Calu3 (cell line): ENCODE results near the gene CCT4. TPM values are rescaled to one million over a fixed set of nuclear protein-coding genes. Genes with fewer than 3 reads are reported as not detected.

Source experiments
- Bru-seq: library from RNA; stranded (reverse); fragments of 400-500 nt; gene quantifications from one replicate; lab custom pipeline; 2021; lab: Mats Ljungman, UMichigan
- BruChase-seq, 2 experiments: library from RNA; stranded (reverse); fragments of 400-500 nt; gene quantifications; one replicate each; lab custom pipeline; 2021; lab: Mats Ljungman, UMichigan
- BruUV-seq: library from RNA; stranded (reverse); fragments of 400-500 nt; replicated peaks from 2 replicates; lab custom pipeline; 2021; lab: Mats Ljungman, UMichigan
- CTCF ChIA-PET: fragments of 300-600 bp; sonication (Branson Sonifier 250); formaldehyde crosslinking; loops from one replicate; lab custom pipeline; 2022; ENCODE audit warnings: antibody characterized with exemption; lab: Charles Lee
- DNase-seq: peaks from one replicate; pipeline ENCODE4 v3.0.0; 2022
- H3K27ac Mint-ChIP-seq: one replicate; pipeline ENCODE4 v1.8.0; 2022; ENCODE audit warnings: mixed read lengths; ENCODE audit not compliant: unreplicated experiment
- H3K27me3 Mint-ChIP-seq: one replicate; pipeline ENCODE4 v1.8.0; 2022; ENCODE audit warnings: mixed read lengths; ENCODE audit not compliant: unreplicated experiment
- H3K36me3 Mint-ChIP-seq: one replicate; pipeline ENCODE4 v1.8.0; 2022; ENCODE audit warnings: mild to moderate bottlenecking, moderate library complexity, mixed read lengths; ENCODE audit not compliant: insufficient read depth, unreplicated experiment
- H3K4me1 Mint-ChIP-seq: one replicate; pipeline ENCODE4 v1.8.0; 2022; ENCODE audit warnings: mild to moderate bottlenecking, low read depth, mixed read lengths; ENCODE audit not compliant: unreplicated experiment
- H3K4me3 Mint-ChIP-seq: one replicate; pipeline ENCODE4 v1.8.0; 2022; ENCODE audit warnings: mild to moderate bottlenecking, low read depth, moderate library complexity, mixed read lengths; ENCODE audit not compliant: unreplicated experiment
- H3K9me3 Mint-ChIP-seq: one replicate; pipeline ENCODE4 v1.8.0; 2022; ENCODE audit warnings: low read depth, mixed read lengths; ENCODE audit not compliant: unreplicated experiment
- intact Hi-C: fragments of 100-400 bp; cut with micrococcal nuclease; formaldehyde crosslinking; loops from one replicate; pipeline ENCODE4 v1.10.0; 2022; ENCODE audit not compliant: unreplicated experiment
- long read RNA-seq: library from polyadenylated mRNA; stranded (forward); transcript quantifications from one replicate; pipeline ENCODE4 v2.0.0, GENCODE V29; 2022
- total RNA-seq: library from RNA; stranded (reverse); gene quantifications from 2 replicates; pipeline ENCODE4 v1.2.3, GENCODE V29; 2022
- TF ChIP-seq, protein P1 (sequence below): fragments of 200-600 bp; IDR thresholded peaks from one replicate; pipeline ENCODE4 v1.8.0; 2022; ENCODE audit warnings: antibody characterized with exemption; ENCODE audit not compliant: unreplicated experiment

The CCT4 gene, protein sequence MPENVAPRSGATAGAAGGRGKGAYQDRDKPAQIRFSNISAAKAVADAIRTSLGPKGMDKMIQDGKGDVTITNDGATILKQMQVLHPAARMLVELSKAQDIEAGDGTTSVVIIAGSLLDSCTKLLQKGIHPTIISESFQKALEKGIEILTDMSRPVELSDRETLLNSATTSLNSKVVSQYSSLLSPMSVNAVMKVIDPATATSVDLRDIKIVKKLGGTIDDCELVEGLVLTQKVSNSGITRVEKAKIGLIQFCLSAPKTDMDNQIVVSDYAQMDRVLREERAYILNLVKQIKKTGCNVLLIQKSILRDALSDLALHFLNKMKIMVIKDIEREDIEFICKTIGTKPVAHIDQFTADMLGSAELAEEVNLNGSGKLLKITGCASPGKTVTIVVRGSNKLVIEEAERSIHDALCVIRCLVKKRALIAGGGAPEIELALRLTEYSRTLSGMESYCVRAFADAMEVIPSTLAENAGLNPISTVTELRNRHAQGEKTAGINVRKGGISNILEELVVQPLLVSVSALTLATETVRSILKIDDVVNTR
- total RNA-seq = 221 and 236 TPM in 2 replicates
- Bru-seq, nascent RNA = percentile 96 among the genes with signal in this experiment
- percentile 98 among the genes with signal in this experiment for BruChase-seq, experiment 1, labeled RNA remaining after a 6-hour chase
- BruChase-seq, experiment 2, labeled RNA remaining after a 2-hour chase = percentile 96 among the genes with signal in this experiment
- long read RNA-seq, transcript CCT4-201 (14 exons, 2,520 nt) = major isoform, 393 of 425 reads
- long read RNA-seq, transcript CCT4-202 (2 exons, 388 nt) = minor isoform, 7 of 425 reads
- long read RNA-seq, partial matches to known transcripts = 7 of 425 reads
- long read RNA-seq, other reads (novel, unspliced or antisense) = 17 of 425 reads

DNA sequence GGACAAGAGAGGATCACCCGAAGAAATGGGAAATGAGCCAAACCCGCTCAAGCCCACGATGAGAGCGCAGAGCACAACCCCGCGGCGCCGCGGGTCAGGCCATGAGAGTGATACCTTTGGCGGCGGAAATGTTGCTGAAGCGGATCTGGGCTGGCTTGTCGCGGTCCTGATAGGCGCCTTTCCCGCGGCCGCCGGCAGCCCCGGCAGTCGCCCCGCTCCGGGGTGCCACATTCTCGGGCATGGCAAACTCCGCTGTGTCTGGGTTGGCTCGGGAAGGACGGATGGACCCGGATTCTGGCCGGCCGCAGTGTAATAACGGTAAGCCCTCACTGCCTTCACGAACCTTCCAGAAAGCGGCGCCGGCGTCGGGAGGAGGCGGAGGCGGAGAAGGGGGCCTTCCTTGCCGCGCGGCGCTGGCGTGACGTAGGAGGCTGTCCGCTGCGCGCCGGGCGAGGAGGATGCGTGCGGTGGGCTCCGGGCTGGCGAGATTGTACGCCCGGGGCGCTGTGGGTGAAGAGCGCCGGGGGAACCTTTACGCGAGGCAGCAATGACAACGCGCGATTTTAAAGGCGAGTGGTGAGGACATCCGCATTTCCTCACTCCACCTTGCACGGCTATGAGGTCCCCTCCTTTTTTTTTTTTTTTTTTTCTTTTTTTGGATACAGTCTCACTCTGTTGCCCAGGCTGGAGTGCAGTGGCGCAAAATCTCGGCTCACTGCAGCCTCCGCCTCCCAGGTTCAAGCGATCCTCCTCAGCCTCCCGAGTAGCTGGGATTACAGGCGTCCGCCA, at the start of gene CCT4:
CCT4 (minus strand) TSS at position 390 of the 789 bp plus-strand sequence; CDS start at position 241, 149 bp downstream.
- peak; percentile 92 for DNase-seq
- CTCF ChIA-PET = interaction anchor here (0.7 kb wide), 1 partner anchor 25 kb away, joined by 4 read pairs; no protein-coding TSS in a partner anchor
- Mint-ChIP-seq H3K4me1 (no peaks in the 10 kb centered on the region), H3K27ac (peak within 1 kb of the TSS; percentile 100), H3K9me3 (no peaks in the 10 kb centered on the region), H3K36me3 (peaks cover 60% of the 10 kb centered on the region), H3K27me3 (no peaks in the 10 kb centered on the region), H3K4me3 (peak within 1 kb of the TSS; percentile 82)
- intact Hi-C loops = no loop called here
- no TSS peak for BruUV-seq
- TF ChIP-seq, protein P1, sequence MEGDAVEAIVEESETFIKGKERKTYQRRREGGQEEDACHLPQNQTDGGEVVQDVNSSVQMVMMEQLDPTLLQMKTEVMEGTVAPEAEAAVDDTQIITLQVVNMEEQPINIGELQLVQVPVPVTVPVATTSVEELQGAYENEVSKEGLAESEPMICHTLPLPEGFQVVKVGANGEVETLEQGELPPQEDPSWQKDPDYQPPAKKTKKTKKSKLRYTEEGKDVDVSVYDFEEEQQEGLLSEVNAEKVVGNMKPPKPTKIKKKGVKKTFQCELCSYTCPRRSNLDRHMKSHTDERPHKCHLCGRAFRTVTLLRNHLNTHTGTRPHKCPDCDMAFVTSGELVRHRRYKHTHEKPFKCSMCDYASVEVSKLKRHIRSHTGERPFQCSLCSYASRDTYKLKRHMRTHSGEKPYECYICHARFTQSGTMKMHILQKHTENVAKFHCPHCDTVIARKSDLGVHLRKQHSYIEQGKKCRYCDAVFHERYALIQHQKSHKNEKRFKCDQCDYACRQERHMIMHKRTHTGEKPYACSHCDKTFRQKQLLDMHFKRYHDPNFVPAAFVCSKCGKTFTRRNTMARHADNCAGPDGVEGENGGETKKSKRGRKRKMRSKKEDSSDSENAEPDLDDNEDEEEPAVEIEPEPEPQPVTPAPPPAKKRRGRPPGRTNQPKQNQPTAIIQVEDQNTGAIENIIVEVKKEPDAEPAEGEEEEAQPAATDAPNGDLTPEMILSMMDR = no peak

GRCh38 chr2:61937886-61938285, 49.4 kb upstream of the CCT4 start:
- Mint-ChIP-seq H3K27me3 (no peaks in the 10 kb centered on the region), H3K27ac (no peak overlapping the region), H3K4me1 (no peaks in the 10 kb centered on the region), H3K4me3 (no peak overlapping the region), H3K36me3 (no peaks in the 10 kb centered on the region), H3K9me3 (no peaks in the 10 kb centered on the region)
- TF ChIP-seq, protein P1 = no peak
- BruUV-seq = no TSS peak
- CTCF ChIA-PET = no interaction called here
- DNase-seq = no peak
- intact Hi-C loops = no loop called here

- no peaks in the 10 kb centered on the region for H3K4me1 Mint-ChIP-seq
- H3K27me3 Mint-ChIP-seq = no peaks in the 10 kb centered on the region
- DNase-seq = no peak
- TF ChIP-seq, protein P1 = no peak
- H3K4me3 Mint-ChIP-seq = no peak overlapping the region
- H3K36me3 Mint-ChIP-seq = no peaks in the 10 kb centered on the region
- no peak overlapping the region for H3K27ac Mint-ChIP-seq
- intact Hi-C loops = no loop called here
- CTCF ChIA-PET = no interaction called here
- H3K9me3 Mint-ChIP-seq = no peaks in the 10 kb centered on the region
- no TSS peak for BruUV-seq
These were observed 48.6 kb upstream of the CCT4 start for GRCh38 chr2:61937098-61937497.
